ENCODE results near the gene YDJC.

- TF ChIP-seq SUZ12 (IDR thresholded peaks at IDR 0.05) (no peak), NFRKB (IDR thresholded peaks at IDR 0.05) (no peak), CTBP1 (IDR thresholded peaks at IDR 0.05; ENCODE audit: borderline replicate concordance) (no peak), FOXK2 (IDR thresholded peaks at IDR 0.05) (no peak), FOXA1 (IDR thresholded peaks at IDR 0.05) (no peak), SP1 (IDR thresholded peaks at IDR 0.05) (no peak), L3MBTL2 (conservative IDR thresholded peaks at IDR 0.05) (no peak), FOXM1 (IDR thresholded peaks at IDR 0.05; ENCODE audit: borderline replicate concordance) (no peak), ARNT (IDR thresholded peaks at IDR 0.05) (no peak), ELF4 (IDR thresholded peaks at IDR 0.05) (no peak), BHLHE40 (IDR thresholded peaks at IDR 0.05; ENCODE audit: borderline replicate concordance) (no peak), TARDBP (IDR thresholded peaks at IDR 0.05) (no peak)
- TF ChIP-seq, protein P1, sequence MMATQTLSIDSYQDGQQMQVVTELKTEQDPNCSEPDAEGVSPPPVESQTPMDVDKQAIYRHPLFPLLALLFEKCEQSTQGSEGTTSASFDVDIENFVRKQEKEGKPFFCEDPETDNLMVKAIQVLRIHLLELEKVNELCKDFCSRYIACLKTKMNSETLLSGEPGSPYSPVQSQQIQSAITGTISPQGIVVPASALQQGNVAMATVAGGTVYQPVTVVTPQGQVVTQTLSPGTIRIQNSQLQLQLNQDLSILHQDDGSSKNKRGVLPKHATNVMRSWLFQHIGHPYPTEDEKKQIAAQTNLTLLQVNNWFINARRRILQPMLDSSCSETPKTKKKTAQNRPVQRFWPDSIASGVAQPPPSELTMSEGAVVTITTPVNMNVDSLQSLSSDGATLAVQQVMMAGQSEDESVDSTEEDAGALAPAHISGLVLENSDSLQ (IDR thresholded peaks at IDR 0.05), result no peak
Observed at GRCh38 chr22:21635771-21636510, 6.1 kb upstream of the YDJC start.

Data from HEK293T (cell line).